Duodenal mucosa (tissue), 2 donors: ENCODE data around the gene CFAP46.

ENCODE experiments used
- H3K27ac ChIP-seq: one replicate; pipeline ENCODE4 v1.7.0; 2013; ENCODE audit warnings: low read depth, low read length
- H3K27me3 ChIP-seq, 2 donors: one replicate each; pipeline ENCODE4 v1.7.0; 2013; ENCODE audit warnings: low read length in 2 of 2, control low read depth in 1 of 2; ENCODE audit not compliant: insufficient read depth in 2 of 2, control insufficient read depth in 1 of 2
- H3K36me3 ChIP-seq, 2 donors: one replicate each; pipeline ENCODE4 v1.7.0; 2013; ENCODE audit warnings: low read length in 2 of 2, control low read depth in 1 of 2; ENCODE audit not compliant: insufficient read depth in 2 of 2, control insufficient read depth in 1 of 2
- H3K4me1 ChIP-seq, 2 donors: one replicate each; pipeline ENCODE4 v1.7.0; 2013; ENCODE audit warnings: low read length in 2 of 2, control low read depth in 1 of 2; ENCODE audit not compliant: insufficient read depth in 2 of 2, control insufficient read depth in 1 of 2
- H3K4me3 ChIP-seq, 2 donors: one replicate each; pipeline ENCODE4 v1.7.0; 2013; ENCODE audit warnings: low read length in 2 of 2, low read depth in 1 of 2
- H3K9ac ChIP-seq, 2 donors: one replicate each; pipeline ENCODE4 v1.7.0; 2013; ENCODE audit warnings: low read length in 2 of 2, low read depth in 1 of 2
- H3K9me3 ChIP-seq, 2 donors: one replicate each; pipeline ENCODE4 v1.7.0; 2013; ENCODE audit warnings: low read length in 2 of 2, control low read depth in 1 of 2; ENCODE audit not compliant: control insufficient read depth in 1 of 2

The CFAP46 gene

DNA sequence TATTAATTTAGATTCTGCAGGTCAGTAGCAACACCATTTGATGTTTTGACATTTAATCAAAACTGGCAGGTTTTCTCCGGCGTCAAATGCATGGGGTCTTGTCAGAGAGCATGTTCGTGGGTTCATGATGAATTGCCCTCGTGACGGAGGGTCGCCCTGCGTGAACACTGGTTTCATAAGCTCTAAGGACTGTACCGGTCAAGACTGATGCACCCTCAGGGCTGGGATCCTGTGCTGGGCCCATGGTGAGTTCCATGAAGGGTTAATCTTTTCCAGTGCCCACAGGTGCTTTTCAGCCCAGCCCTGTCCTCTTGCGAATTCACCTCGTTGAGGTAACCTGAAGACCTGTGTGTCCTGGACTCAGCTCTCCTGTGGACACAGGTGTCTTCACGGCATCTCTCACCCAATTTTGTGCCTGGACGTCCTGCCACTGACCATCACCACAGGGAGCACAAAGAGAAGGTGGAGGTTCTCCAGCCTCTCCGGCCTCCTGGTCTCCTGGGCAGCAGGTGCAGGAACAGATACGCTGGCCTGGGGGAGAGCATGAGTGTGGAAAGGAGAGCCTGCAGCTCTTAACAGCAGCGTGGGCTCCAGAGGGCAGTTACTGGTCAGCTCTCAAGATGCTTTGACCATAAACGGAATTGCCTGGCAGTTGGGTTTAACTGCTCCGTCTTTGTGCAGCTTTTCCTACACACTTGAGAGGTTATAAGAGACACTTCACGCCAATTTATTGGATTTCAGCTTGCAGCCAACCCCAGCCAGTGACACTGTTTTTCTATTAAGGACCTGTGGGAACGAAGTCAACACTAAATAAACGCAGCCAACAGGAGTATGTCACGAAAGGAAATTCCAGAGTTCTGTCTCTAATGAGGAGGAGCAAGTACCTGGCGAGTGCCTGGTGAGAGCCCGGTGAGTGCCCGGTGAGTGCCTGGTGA is 37.4 kb upstream of the CFAP46 start:
- H3K27ac ChIP-seq = no peak overlapping the region
- no peak overlapping the region for H3K4me3 ChIP-seq
- H3K27me3 ChIP-seq = no peaks in the 10 kb centered on the region
- H3K4me1 ChIP-seq = no peaks in the 10 kb centered on the region
- no peaks in the 10 kb centered on the region for H3K36me3 ChIP-seq
- no peak overlapping the region for H3K9ac ChIP-seq
- H3K9me3 ChIP-seq = no peaks in the 10 kb centered on the region

DNA sequence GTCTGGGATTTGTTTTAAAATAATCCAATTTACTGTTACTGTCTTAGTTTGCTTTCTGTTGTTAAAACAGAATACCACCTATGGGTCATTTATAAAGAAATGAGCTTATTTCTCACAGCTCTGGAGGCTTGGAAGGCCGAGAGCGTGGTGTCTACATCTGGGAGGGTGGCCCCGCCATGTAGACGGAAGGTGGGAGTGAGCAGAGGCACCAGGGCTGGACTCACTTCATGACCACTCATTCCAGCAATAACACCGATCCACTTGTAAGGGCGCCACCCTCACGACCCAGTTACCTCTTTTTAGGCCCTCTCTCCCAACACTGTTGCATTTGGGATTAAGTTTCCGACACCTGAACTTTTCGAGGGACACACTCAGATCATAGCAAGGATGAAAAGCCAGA is 36.2 kb upstream of the CFAP46 start:
- Histone ChIP-seq H3K27me3 (no peaks in the 10 kb centered on the region), H3K4me3 (no peak overlapping the region), H3K9me3 (no peaks in the 10 kb centered on the region), H3K4me1 (no peaks in the 10 kb centered on the region), H3K9ac (no peak overlapping the region), H3K36me3 (no peaks in the 10 kb centered on the region), H3K27ac (no peak overlapping the region)

DNA sequence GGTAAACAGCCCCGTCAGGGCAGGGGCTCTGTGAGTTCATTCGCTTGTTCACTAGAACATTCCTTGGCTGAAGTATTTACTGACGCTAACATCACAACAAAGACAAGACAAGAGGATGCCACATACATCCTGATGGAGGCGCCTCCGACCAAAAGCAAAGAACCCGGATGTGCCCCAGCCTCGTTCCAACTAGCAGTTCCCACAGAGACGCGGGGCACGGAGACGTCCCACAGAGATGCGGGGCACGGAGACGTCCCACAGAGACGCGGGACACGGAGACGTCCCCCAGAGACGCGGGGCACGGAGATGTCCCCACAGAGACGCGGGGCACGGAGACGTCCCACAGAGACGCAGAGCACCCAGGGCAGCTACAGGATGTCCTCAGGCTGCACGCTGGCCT is 35.4 kb upstream of the CFAP46 start:
- H3K27me3 ChIP-seq = no peaks in the 10 kb centered on the region
- no peaks in the 10 kb centered on the region for H3K36me3 ChIP-seq
- no peaks in the 10 kb centered on the region for H3K9me3 ChIP-seq
- no peak overlapping the region for H3K27ac ChIP-seq
- H3K4me1 ChIP-seq = no peaks in the 10 kb centered on the region
- no peak overlapping the region for H3K9ac ChIP-seq
- H3K4me3 ChIP-seq = no peak overlapping the region

DNA sequence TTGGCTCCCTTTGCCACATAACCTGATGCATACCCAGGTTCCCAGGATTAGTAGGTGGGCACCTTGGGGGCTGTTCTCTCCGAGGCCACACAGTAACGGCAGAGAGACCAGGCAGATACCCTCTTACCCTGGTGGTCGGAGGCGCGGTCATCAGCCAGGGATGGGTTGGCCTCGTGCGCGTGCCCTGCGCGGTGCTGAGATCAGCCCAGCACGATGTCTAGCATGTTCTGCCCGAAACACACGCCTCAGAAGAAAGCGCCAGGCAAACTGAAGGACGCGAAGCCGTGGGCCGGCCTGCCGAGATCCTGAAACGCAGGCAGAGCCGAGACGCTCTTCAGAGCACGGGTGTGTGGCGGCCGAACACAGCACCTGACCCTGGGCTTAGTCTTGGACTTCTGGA is 34.7 kb upstream of the CFAP46 start:
- Histone ChIP-seq H3K4me3 (no peak overlapping the region), H3K4me1 (no peaks in the 10 kb centered on the region), H3K36me3 (no peaks in the 10 kb centered on the region), H3K9ac (no peak overlapping the region), H3K27me3 (peaks cover 0 to 4% of the 10 kb centered on the region in 2 donors), H3K27ac (no peak overlapping the region), H3K9me3 (no peaks in the 10 kb centered on the region)

DNA sequence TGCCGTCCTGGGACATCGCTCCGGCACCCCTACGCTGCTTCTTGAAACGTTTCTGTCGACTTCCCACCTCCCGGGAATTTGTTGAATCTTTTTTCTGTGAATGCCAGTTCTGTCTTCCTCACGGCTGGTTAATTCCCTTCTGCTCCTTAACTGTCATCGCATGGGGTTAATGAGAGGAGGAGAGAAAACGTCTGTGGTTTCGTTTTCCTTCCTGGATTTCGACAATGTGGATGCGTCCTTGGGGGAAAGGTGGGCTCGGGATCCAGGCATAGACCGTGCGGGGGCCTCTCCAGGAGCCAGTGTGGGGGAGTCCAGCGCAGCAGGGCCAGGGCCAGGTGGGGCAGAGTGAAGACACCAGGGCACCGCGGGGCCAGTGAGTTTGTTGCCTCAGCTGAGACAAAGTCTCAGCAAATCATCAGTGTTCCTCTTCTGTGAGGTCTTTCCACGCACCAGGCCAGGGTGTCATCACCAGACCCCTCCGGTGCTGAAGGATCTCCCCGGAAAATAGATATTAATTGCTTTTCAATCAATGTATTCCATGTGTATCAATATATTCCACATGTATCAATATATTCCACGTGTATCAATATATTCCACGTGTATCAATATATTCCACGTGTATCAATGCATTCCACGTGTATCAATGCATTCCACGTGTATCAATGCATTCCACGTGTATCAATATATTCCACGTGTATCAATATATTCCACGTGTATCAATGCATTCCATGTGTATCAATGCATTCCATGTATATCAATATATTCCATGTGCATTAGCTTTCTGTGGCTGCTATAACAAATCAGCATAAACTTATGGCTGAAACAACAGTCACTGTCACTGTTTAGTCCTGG is 33.7 kb upstream of the CFAP46 start:
- peaks cover 2 to 6% of the 10 kb centered on the region in 2 donors for H3K27me3 ChIP-seq

DNA sequence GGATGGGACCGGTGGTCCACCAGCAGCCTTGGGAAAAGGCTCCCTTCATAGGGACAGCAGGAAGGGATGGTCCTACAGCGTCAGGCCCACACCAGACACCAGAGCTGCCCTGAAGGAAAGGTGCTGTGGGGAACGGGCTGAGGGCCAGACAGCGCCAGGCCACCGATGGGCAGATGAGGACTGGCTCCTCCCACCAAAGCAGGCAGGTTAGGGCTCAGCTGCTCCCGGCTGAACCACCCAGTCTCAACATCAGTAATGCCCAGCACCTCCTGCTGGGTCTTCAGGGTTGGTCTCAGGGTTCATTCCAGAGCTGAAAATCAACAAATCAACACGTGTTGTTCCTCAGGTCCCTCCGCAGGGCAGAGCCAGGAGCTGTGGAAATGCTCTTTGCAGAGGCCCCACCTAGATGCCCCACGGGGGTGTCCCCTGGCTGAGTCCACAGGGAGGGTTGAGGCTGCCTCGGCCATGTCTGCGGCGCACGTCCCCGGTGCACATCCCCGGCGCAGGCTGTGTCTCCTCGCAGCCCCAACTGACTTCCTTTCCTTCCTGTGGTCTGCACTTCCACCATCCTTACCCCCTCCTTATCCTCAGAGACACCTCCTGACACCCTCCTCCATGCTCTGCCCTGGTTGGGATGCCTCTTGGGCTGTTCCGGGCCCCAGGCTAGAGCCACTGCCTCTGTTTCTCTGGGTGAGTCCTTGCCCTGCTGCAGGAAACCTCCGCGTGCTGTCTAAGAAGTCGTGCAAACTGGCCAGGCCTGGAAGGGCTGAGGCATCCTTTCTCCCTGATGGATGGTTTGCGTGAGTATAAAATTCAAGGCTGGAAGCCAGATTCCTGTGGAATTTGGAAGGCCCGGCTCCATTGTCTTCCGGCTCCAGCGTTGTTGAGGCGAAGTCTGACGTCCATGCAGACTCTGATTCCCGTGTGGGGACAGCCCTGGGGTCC is 32.8 kb upstream of the CFAP46 start:
- Histone ChIP-seq H3K4me3 (no peak overlapping the region), H3K9me3 (no peaks in the 10 kb centered on the region), H3K27ac (no peak overlapping the region), H3K9ac (no peak overlapping the region), H3K4me1 (no peaks in the 10 kb centered on the region), H3K27me3 (peaks cover 6 to 9% of the 10 kb centered on the region in 2 donors), H3K36me3 (no peaks in the 10 kb centered on the region)

More for the DNA sequence above, 33.7 kb upstream of the CFAP46 start:
- no peak overlapping the region for H3K27ac ChIP-seq
- H3K9me3 ChIP-seq = no peaks in the 10 kb centered on the region
- H3K36me3 ChIP-seq = no peaks in the 10 kb centered on the region
- no peak overlapping the region for H3K4me3 ChIP-seq
- H3K9ac ChIP-seq = no peak overlapping the region
- no peaks in the 10 kb centered on the region for H3K4me1 ChIP-seq

DNA sequence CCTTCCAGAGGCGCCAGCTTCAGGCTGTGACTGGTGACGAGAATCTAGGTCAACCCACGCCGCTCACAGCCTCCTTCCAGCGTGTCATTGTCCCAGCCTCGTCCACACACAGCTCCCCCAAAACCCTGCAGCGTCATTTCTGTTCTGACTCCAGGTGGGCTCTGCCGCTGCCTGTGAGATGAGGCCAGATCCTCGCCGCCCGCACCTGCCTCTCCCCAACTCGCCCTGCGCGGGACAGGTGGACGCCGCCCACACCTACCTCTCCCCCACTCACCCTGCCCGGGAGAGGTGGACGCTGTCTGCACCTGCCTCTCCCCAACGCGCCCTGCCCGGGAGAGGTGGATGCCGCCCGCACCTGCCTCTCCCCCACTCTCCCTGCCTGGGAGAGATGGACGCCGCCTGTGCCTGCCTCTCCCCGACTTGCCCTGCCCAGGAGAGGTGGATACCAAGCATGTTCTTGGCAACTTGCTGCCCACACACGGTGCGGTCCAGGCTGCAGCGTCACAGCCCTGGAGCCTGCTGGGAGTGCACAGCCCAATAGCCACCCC is 32.0 kb upstream of the CFAP46 start:
- peaks cover 6 to 9% of the 10 kb centered on the region in 2 donors for H3K27me3 ChIP-seq
- H3K27ac ChIP-seq = no peak overlapping the region
- no peak overlapping the region for H3K4me3 ChIP-seq

DNA sequence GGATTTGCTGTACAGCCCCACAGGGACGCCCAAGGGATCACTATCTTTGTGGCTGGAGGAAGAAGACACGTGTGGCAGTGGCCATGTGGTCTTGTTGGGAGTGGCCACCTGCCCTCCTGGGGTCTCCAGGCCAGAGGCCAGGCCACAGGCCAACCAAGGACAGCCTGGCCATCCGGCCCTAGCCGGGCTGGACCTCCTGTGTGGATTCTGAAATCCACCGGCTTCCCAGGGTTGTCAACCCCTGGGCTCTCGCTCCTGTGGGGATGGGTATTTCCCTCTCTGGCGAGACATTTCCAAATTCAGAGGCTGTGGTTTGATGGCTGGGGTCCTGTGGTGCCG is 31.5 kb upstream of the CFAP46 start:
- Histone ChIP-seq H3K4me3 (no peak overlapping the region), H3K9me3 (peaks cover 0 to 2% of the 10 kb centered on the region in 2 donors), H3K4me1 (no peaks in the 10 kb centered on the region), H3K27me3 (peaks cover 9% of the 10 kb centered on the region in 2 donors), H3K36me3 (no peaks in the 10 kb centered on the region), H3K27ac (no peak overlapping the region), H3K9ac (no peak overlapping the region)

More for the DNA sequence above, 32.0 kb upstream of the CFAP46 start:
- no peaks in the 10 kb centered on the region for H3K4me1 ChIP-seq
- H3K36me3 ChIP-seq = no peaks in the 10 kb centered on the region
- no peaks in the 10 kb centered on the region for H3K9me3 ChIP-seq
- H3K9ac ChIP-seq = no peak overlapping the region

DNA sequence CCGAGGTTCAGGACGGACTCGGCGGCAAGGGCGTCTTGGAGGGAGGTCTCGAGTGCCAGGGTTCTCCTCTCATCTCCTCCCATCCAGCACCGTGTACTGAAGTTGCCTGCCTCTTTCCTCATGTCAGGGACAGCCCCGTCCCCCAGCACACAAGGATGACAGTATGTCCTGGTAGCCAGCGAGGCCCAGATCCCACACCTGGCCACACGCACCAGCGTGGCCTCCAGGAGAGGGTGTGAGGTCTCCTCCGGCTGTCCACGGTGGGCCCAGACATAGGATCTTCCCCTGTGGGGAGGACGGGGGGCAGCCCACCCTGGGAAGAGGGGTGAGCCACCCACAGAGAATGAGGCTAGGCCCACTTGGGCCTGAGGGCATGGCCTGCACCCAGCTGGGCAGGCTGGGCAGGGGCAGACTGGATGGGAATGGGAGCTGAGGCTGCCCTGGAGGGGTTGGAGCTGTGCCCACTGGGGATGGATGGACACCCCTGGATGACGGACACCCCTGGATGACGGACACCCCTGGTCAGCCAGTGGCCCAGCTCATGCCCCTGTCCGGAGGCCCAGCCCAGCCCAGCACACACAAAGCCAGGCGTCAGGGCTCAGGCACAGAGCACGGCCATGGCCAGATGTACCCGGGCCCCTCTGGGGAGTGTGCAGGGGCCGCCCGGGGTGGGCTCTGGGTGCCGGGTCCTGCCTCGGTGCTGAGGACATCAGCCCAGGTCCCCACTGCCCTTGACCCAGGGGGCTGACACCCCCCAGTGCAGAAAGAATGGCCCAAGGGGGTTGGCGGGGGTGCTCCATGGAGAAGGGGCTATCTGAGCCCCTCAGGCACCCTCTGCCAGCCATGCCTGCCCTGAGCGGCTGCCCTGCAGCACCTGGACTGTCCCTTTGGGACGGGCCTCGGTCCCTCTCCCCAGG is 30.9 kb upstream of the CFAP46 start:
- H3K27ac ChIP-seq = no peak overlapping the region
- H3K9ac ChIP-seq = no peak overlapping the region
- H3K4me1 ChIP-seq = no peaks in the 10 kb centered on the region
- H3K36me3 ChIP-seq = no peaks in the 10 kb centered on the region
- no peak overlapping the region for H3K4me3 ChIP-seq
- H3K27me3 ChIP-seq = peaks cover 9 to 12% of the 10 kb centered on the region in 2 donors
- H3K9me3 ChIP-seq = peaks cover 0 to 2% of the 10 kb centered on the region in 2 donors
